ENCODE data around the gene POLR3H.
A peak's percentile ranks its signal among the peaks of the same experiment; 100 is the strongest.
"Not testable (repeated sequence)": the region's sequence is repeated elsewhere in the genome, so short reads cannot be mapped to it uniquely, and the experiment has no call there.

POLR3H gene

GRCh38 chr22:41561788-41562187 is 17.5 kb upstream of the POLR3H start:
- Histone ChIP-seq H3K27me3 (ENCODE audit: insufficient read depth, low read depth, severe bottlenecking) (no peaks in the 10 kb centered on the region), H3K27ac (peak overlapping the region; percentile 81), H3K36me3 (no peaks in the 10 kb centered on the region), H3K9me3 (ENCODE audit: severe bottlenecking) (no peaks in the 10 kb centered on the region), H3K4me3 (ENCODE audit: low read depth, low read length) (no peak overlapping the region)
- no peak for DNase-seq
- TF ChIP-seq CTCF (IDR thresholded peaks at IDR 0.05; ENCODE audit: low read depth, low read length) = no peak

GRCh38 chr22:41561335-41561734 is 17.1 kb upstream of the POLR3H start:
- peak overlapping the region; percentile 36 for H3K4me3 ChIP-seq (ENCODE audit: low read depth, low read length)
- DNase-seq = peak; percentile 46
- no peak for TF ChIP-seq CTCF (IDR thresholded peaks at IDR 0.05; ENCODE audit: low read depth, low read length)

GRCh38 chr22:41560095-41560471 is 15.8 kb upstream of the POLR3H start:
- Histone ChIP-seq H3K4me3 (ENCODE audit: low read depth, low read length) (no peak overlapping the region), H3K27me3 (ENCODE audit: insufficient read depth, low read depth, severe bottlenecking) (no peaks in the 10 kb centered on the region), H3K36me3 (no peaks in the 10 kb centered on the region), H3K9me3 (ENCODE audit: severe bottlenecking) (no peaks in the 10 kb centered on the region), H3K27ac (no peak overlapping the region)
- DNase-seq = no peak
- TF ChIP-seq CTCF (IDR thresholded peaks at IDR 0.05; ENCODE audit: low read depth, low read length) = no peak

More at GRCh38 chr22:41561335-41561734, 17.1 kb upstream of the POLR3H start:
- H3K9me3 ChIP-seq (ENCODE audit: severe bottlenecking) = no peaks in the 10 kb centered on the region
- peak overlapping the region; percentile 81 for H3K27ac ChIP-seq
- H3K27me3 ChIP-seq (ENCODE audit: insufficient read depth, low read depth, severe bottlenecking) = no peaks in the 10 kb centered on the region
- H3K36me3 ChIP-seq = no peaks in the 10 kb centered on the region

GRCh38 chr22:41558241-41558630 is 14.0 kb upstream of the POLR3H start:
- not testable (repeated sequence) for H3K4me3 ChIP-seq (ENCODE audit: low read depth, low read length); H3K27ac ChIP-seq; H3K9me3 ChIP-seq (ENCODE audit: severe bottlenecking); H3K36me3 ChIP-seq; DNase-seq; H3K27me3 ChIP-seq (ENCODE audit: insufficient read depth, low read depth, severe bottlenecking)

- Histone ChIP-seq H3K4me3 (ENCODE audit: low read depth, low read length) (no peak overlapping the region), H3K27me3 (ENCODE audit: insufficient read depth, low read depth, severe bottlenecking) (no peaks in the 10 kb centered on the region), H3K27ac (peak overlapping the region; percentile 52; the same call in 1 of the 2 replicates), H3K36me3 (no peaks in the 10 kb centered on the region), H3K9me3 (ENCODE audit: severe bottlenecking) (no peaks in the 10 kb centered on the region)
- DNase-seq = peak; percentile 42
- TF ChIP-seq CTCF (IDR thresholded peaks at IDR 0.05; ENCODE audit: low read depth, low read length) = no peak
Measured at GRCh38 chr22:41557401-41558240, 13.4 kb upstream of the POLR3H start.

- Histone ChIP-seq H3K4me3 (ENCODE audit: low read depth, low read length) (no peak overlapping the region), H3K27ac (no peak overlapping the region), H3K36me3 (no peaks in the 10 kb centered on the region), H3K27me3 (ENCODE audit: insufficient read depth, low read depth, severe bottlenecking) (no peaks in the 10 kb centered on the region), H3K9me3 (ENCODE audit: severe bottlenecking) (no peaks in the 10 kb centered on the region)
- no peak for TF ChIP-seq CTCF (IDR thresholded peaks at IDR 0.05; ENCODE audit: low read depth, low read length)
- DNase-seq = no peak
Measured at GRCh38 chr22:41556561-41556960, 12.3 kb upstream of the POLR3H start.

Data from WERI-Rb-1 (cell line).